ENCODE results near the gene SPOCK2. TPM values are rescaled to one million over a fixed set of nuclear protein-coding genes. Genes with fewer than 3 reads are reported as not detected.

SPOCK2 gene
- total and polyA plus RNA-seq, 2 of the 13 experiments (the other 11 are each of a cell fraction or from before 2014, with no cell fraction given) = 8.6 to 30.6 TPM

GRCh38 chr10:72068901-72069446 is 19.4 kb downstream of the SPOCK2 start (continued):
- TF ChIP-seq MZF1 (CRISPR knock-in tag; IDR thresholded peaks at IDR 0.05; ENCODE audit: borderline replicate concordance) (no peak), PAXIP1 (CRISPR knock-in tag; conservative IDR thresholded peaks at IDR 0.05) (peak; percentile 82), REST (IDR thresholded peaks at IDR 0.05; ENCODE audit: borderline replicate concordance in 1 of 2, low read depth in 1 of 2, low read length in 2 of 2) (no peak), ZMYM2 (CRISPR knock-in tag; IDR thresholded peaks at IDR 0.05) (peak; percentile 45; the same call in 1 of the 2 replicates), ZNF788 (CRISPR knock-in tag; IDR thresholded peaks at IDR 0.05; ENCODE audit: borderline replicate concordance) (peak; percentile 62; the same call in 1 of the 2 replicates), ZNF224 (CRISPR knock-in tag; IDR thresholded peaks at IDR 0.05) (no peak), ISL2 (CRISPR knock-in tag; IDR thresholded peaks at IDR 0.05) (peak; percentile 64; the same call in 1 of the 2 replicates), AGO2 (optimal IDR thresholded peaks at IDR 0.05; ENCODE audit: low read depth, low read length) (no peak), ZNF761 (CRISPR knock-in tag; conservative IDR thresholded peaks at IDR 0.05) (no peak), SALL1 (CRISPR knock-in tag; IDR thresholded peaks at IDR 0.05) (peak; percentile 91), IRF9 (CRISPR knock-in tag; IDR thresholded peaks at IDR 0.05; ENCODE audit: borderline replicate concordance) (peak; percentile 28; the same call in 1 of the 2 replicates), RXRA (CRISPR knock-in tag; IDR thresholded peaks at IDR 0.05) (peak; percentile 93), XRCC5 (optimal IDR thresholded peaks at IDR 0.05; ENCODE audit: low read length) (peak; percentile 58), BCL3 (CRISPR knock-in tag; IDR thresholded peaks at IDR 0.05) (no peak), ZSCAN21 (CRISPR knock-in tag; IDR thresholded peaks at IDR 0.05; ENCODE audit: borderline replicate concordance) (0 out of 2 replicates have a peak, but pooled peaks have one; percentile 48), ZIK1 (CRISPR knock-in tag; IDR thresholded peaks at IDR 0.05; ENCODE audit: borderline replicate concordance, low read depth) (peak; percentile 48; the same call in 1 of the 2 replicates), SIN3A (IDR thresholded peaks at IDR 0.05; ENCODE audit: borderline replicate concordance, low read depth, low read length) (no peak), ZBTB20 (CRISPR knock-in tag; IDR thresholded peaks at IDR 0.05; ENCODE audit: borderline replicate concordance, low read depth) (0 out of 2 replicates have a peak, but pooled peaks have one; percentile 44), NR2F1 (CRISPR knock-in tag; IDR thresholded peaks at IDR 0.05) (peak; percentile 80 to 82), MATR3 (CRISPR knock-in tag; IDR thresholded peaks at IDR 0.05) (no peak)

All from HepG2 (cell line).